Hepatocyte (in vitro differentiated cells): ENCODE measurements around the gene CARS1. TPM values are rescaled to one million over a fixed set of nuclear protein-coding genes. Genes with fewer than 3 reads are reported as not detected.
A peak's percentile ranks its signal among the peaks of the same experiment; 100 is the strongest.

Experiments
- DNase-seq: peaks from one replicate; pipeline ENCODE4 v3.0.0-alpha.2; 2016; ENCODE audit warnings: low spot score
- H2AFZ ChIP-seq: fragments of 200-600 bp; sonication (generic); 2 replicates; pipeline ENCODE4 v1.6.0; 2016; ENCODE audit warnings: antibody characterized with exemption, mild to moderate bottlenecking
- H3K27ac ChIP-seq: fragments of 200-600 bp; sonication (generic); 2 replicates; pipeline ENCODE4 v1.5.1; 2016; ENCODE audit warnings: mild to moderate bottlenecking
- H3K27me3 ChIP-seq: fragments of 200-600 bp; sonication (generic); 2 replicates; pipeline ENCODE4 v1.6.1; 2016
- H3K36me3 ChIP-seq: fragments of 200-600 bp; sonication (generic); replicated peaks from 2 replicates; pipeline ENCODE4 v1.5.1; 2016; ENCODE audit warnings: low read depth; ENCODE audit not compliant: insufficient read depth
- H3K4me1 ChIP-seq: fragments of 200-600 bp; sonication (generic); 2 replicates; pipeline ENCODE4 v1.5.1; 2016; ENCODE audit warnings: mild to moderate bottlenecking, moderate library complexity; ENCODE audit not compliant: insufficient read depth
- H3K4me2 ChIP-seq: fragments of 200-600 bp; sonication (generic); 2 replicates; pipeline ENCODE4 v1.6.0; 2016
- H3K4me3 ChIP-seq: fragments of 200-600 bp; sonication (generic); 2 replicates; pipeline ENCODE4 v1.5.1; 2016; ENCODE audit warnings: mild to moderate bottlenecking
- H3K79me2 ChIP-seq: fragments of 200-600 bp; sonication (generic); 2 replicates; pipeline ENCODE4 v1.6.0; 2017; ENCODE audit warnings: mild to moderate bottlenecking
- H3K9me2 ChIP-seq: fragments of 200-600 bp; sonication (generic); replicated peaks from 2 replicates; pipeline ENCODE4 v1.6.0; 2017; ENCODE audit warnings: mild to moderate bottlenecking; ENCODE audit not compliant: insufficient read depth
- H3K9me3 ChIP-seq: fragments of 200-600 bp; sonication (generic); 2 replicates; pipeline ENCODE4 v1.5.1; 2016; ENCODE audit warnings: low read depth, mild to moderate bottlenecking
- H4K20me1 ChIP-seq: fragments of 200-600 bp; sonication (generic); 2 replicates; pipeline ENCODE4 v1.6.0; 2016; ENCODE audit warnings: mild to moderate bottlenecking; ENCODE audit not compliant: insufficient read depth, poor library complexity, severe bottlenecking
- EZH2 ChIP-seq: fragments of 200-600 bp; sonication (generic); IDR thresholded peaks from 2 replicates; pipeline ENCODE4 v1.6.1; 2016; ENCODE audit warnings: antibody characterized with exemption, mild to moderate bottlenecking, borderline replicate concordance
- EZH2phosphoT487 ChIP-seq: fragments of 200-600 bp; sonication (generic); IDR thresholded peaks from one replicate; pipeline ENCODE4 v1.6.1; 2018; ENCODE audit warnings: antibody characterized with exemption, mild to moderate bottlenecking, low read depth, moderate library complexity; ENCODE audit not compliant: unreplicated experiment, severe bottlenecking
- WGBS: methylation state at CpG from one replicate; pipeline ENCODE4 v1.1.6; 2016; ENCODE audit warnings: low lambda C conversion rate; ENCODE audit errors: missing lambda C conversion rate; 5-methylcytosine and 5-hydroxymethylcytosine counted together
- polyA plus RNA-seq: library from polyadenylated mRNA; unstranded; fragments of >200 nt; fragmentation: Nextera tagmentation; extraction: Ambion mirVana; gene quantifications from 2 replicates; pipeline ENCODE4 v1.2.1, GENCODE V29; 2016
- total RNA-seq: library from RNA; depleted of rRNA; stranded (reverse); fragments of >200 nt; gene quantifications from 2 replicates; pipeline ENCODE4 v1.2.3, GENCODE V29; 2014
- TF ChIP-seq, protein P1 (sequence below): fragments of 200-600 bp; sonication (generic); IDR thresholded peaks from 2 replicates; pipeline ENCODE4 v1.5.1; 2016; ENCODE audit warnings: antibody characterized with exemption, mild to moderate bottlenecking; ENCODE audit not compliant: poor library complexity

Gene CARS1
- total and polyA plus RNA-seq, 2 experiments from 2014 or later: 35.5 to 42.0 TPM

DNA sequence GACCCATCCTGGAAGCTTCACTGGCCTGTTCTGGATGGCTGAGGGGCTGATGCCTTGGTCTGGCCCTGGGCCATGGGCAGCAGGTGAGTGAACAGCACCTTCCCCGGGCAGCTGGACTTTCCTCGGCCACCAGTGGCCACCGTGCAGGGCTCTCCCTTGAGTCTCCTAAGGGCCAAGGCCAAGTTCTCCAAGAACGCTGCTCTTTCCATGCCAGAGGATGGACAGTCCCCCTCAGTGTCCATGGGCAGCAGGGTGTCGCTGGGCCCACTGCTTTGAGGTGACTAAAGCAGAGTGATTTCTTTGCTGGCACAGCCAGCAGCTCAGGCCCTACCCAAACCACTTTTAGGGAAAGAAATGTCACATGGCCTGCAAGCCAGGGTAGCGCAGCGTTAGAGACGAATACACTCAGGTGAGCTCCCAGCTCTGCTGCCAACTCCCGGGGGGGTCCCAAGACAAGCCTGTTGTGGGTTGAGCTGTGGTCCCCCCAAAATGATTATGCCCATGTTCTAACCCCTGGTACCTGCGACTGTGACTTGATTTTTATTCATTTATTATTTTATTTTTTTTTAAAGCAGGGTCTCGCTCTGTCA lies 3.3 kb upstream of the CARS1 start:
- no peaks in the 10 kb centered on the region for H3K9me3 ChIP-seq
- H2AFZ ChIP-seq: no peak overlapping the region
- no peak overlapping the region for H3K4me2 ChIP-seq
- WGBS: 90% methylated on average over 11 of the region's 11 CpGs
- no peaks in the 10 kb centered on the region for H3K27me3 ChIP-seq
- H3K36me3 ChIP-seq: no peaks in the 10 kb centered on the region
- TF ChIP-seq EZH2phosphoT487 (no peak), EZH2 (no peak)
- TF ChIP-seq, protein P1, sequence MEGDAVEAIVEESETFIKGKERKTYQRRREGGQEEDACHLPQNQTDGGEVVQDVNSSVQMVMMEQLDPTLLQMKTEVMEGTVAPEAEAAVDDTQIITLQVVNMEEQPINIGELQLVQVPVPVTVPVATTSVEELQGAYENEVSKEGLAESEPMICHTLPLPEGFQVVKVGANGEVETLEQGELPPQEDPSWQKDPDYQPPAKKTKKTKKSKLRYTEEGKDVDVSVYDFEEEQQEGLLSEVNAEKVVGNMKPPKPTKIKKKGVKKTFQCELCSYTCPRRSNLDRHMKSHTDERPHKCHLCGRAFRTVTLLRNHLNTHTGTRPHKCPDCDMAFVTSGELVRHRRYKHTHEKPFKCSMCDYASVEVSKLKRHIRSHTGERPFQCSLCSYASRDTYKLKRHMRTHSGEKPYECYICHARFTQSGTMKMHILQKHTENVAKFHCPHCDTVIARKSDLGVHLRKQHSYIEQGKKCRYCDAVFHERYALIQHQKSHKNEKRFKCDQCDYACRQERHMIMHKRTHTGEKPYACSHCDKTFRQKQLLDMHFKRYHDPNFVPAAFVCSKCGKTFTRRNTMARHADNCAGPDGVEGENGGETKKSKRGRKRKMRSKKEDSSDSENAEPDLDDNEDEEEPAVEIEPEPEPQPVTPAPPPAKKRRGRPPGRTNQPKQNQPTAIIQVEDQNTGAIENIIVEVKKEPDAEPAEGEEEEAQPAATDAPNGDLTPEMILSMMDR: no peak
- H3K4me3 ChIP-seq: no peak overlapping the region
- H4K20me1 ChIP-seq: peaks cover 2% of the 10 kb centered on the region
- no peak for DNase-seq
- no peaks in the 10 kb centered on the region for H3K9me2 ChIP-seq
- peaks cover 16% of the 10 kb centered on the region for H3K79me2 ChIP-seq
- peaks cover 10% of the 10 kb centered on the region for H3K4me1 ChIP-seq
- H3K27ac ChIP-seq: no peak overlapping the region

DNA sequence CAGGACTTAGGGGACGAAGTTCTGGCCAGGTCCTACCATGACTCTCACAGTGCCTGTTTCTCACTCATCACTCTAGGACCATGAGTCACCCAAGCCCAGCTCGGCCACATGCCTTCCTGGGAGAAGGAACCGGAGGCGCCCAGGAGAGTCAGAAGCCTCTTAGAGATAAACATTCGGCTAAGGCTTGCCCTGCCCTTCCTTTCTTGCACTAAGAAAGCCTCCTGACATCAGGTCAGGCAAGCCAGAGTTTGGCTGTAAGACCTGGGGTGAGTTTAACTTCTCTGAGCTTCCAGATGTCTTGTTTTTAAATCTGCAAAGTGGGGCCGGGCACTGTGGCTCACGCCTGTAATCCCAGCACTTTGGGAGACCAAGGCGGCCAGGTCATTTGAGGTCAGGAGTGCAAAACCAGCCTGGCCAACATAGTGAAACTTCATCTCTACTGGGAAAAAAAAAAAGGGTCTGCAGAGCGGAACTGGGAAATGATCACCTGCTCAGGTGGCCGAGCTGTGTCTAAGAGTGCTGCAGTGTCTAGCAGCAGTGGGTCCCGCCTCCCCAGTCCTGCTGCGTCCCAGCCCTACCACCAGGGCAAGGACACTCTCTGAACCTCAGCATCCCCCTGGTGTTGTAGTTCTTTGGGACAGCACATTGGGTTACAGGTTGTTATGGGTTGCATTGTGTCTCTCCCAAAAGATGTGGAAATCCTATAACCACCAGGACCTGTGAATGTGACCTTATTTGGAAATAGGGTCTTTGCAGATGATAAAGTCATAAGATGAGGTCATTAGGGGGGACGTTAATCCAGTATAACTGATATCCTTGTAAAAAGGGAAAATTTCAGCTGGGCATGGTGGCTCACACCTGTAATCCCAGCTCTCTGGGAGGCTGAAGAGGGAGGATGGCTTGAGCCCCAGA lies 1.8 kb upstream of the CARS1 start:
- Histone ChIP-seq H2AFZ (no peak overlapping the region), H3K9me2 (no peaks in the 10 kb centered on the region), H3K27ac (no peak overlapping the region), H3K4me1 (peaks cover 10% of the 10 kb centered on the region), H4K20me1 (peaks cover 9% of the 10 kb centered on the region), H3K79me2 (peaks cover 31% of the 10 kb centered on the region), H3K27me3 (no peaks in the 10 kb centered on the region), H3K9me3 (no peaks in the 10 kb centered on the region), H3K4me2 (no peak overlapping the region), H3K36me3 (no peaks in the 10 kb centered on the region), H3K4me3 (no peak overlapping the region)
- TF ChIP-seq EZH2phosphoT487: no peak
- no peak for TF ChIP-seq EZH2
- TF ChIP-seq, protein P1: no peak
- WGBS: 74% methylated on average over 13 of the region's 13 CpGs
- peak; percentile 63 for DNase-seq

DNA sequence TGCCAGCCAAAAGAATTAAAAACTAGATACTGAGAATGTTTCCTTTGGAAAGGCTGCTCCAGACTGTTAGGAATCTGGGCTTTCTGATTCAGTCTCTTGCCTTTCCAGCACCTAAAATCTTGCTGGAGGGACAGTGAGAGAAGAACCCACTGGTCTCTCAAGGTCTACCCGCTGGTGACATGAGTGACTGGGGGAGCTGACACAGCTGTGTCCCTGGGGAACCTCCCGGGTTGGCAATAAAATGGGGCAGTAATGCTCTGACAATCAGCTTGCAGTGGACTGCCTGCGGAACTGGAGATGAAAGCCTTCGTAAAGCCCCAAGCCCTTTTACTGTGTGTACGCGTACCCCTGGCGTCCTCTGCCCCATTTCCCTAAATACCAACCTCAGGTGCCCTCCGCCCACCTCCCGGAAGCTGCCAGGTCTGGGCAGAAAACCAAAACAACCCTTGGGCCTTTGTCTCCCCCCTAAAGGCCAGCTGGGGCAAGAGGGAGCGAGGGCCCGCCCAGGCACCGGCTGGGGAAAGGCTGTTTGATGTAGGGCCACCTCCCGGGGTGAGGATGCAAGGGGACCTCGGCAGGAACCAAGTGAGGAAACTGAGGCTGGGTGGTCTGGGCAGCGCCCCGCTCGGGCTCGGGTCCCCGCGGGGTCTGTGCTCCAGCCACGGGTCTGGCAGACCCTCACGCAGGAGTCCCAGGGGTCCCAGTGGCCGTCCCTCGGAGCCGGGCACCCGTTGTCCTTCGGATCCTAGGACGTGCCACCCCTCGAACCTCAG lies 741 bp downstream of the CARS1 start:
- H3K27me3 ChIP-seq: no peaks in the 10 kb centered on the region
- no peaks in the 10 kb centered on the region for H3K36me3 ChIP-seq
- peak overlapping the region; percentile 79 for H3K27ac ChIP-seq
- WGBS: 12% methylated on average over 21 of the region's 29 CpGs
- peak overlapping the region; percentile 80 for H3K4me3 ChIP-seq
- H4K20me1 ChIP-seq: peaks cover 32% of the 10 kb centered on the region
- peaks cover 56% of the 10 kb centered on the region for H3K79me2 ChIP-seq
- no peak for DNase-seq
- H2AFZ ChIP-seq: peak overlapping the region; percentile 32
- peak overlapping the region; percentile 97 for H3K4me2 ChIP-seq
- no peaks in the 10 kb centered on the region for H3K9me2 ChIP-seq
- TF ChIP-seq EZH2phosphoT487 (no peak), EZH2 (no peak)
- TF ChIP-seq, protein P1: no peak
- no peaks in the 10 kb centered on the region for H3K9me3 ChIP-seq
- H3K4me1 ChIP-seq: peaks cover 16% of the 10 kb centered on the region
